HepG2 (cell line): ENCODE measurements around the gene VTN. TPM values are rescaled to one million over a fixed set of nuclear protein-coding genes. Genes with fewer than 3 reads are reported as not detected.

Experiments used
- ATAC-seq: fragments of 200-7000 bp; cut with Tn5 transposase; 3 replicates; pipeline ENCODE4 v1.9.1; 2020; ENCODE audit warnings: mild to moderate bottlenecking, moderate library complexity
- BruUV-seq: library from RNA; stranded (reverse); fragments of 400-500 nt; replicated peaks from 2 replicates; lab custom pipeline; 2021; lab: Mats Ljungman, UMichigan
- CTCF ChIA-PET: fragments of 300-600 bp; formaldehyde crosslinking; extraction: SDS; loops from one replicate; lab custom pipeline; 2021; ENCODE audit warnings: low total read pairs, inconsistent platforms, low intra/inter-chr PET ratio; lab: Yijun Ruan, JAX
- POLR2A ChIA-PET: fragments of 350-600 bp; sonication (Branson Sonifier 250); formaldehyde crosslinking; loops from one replicate; lab custom pipeline; 2020; ENCODE audit warnings: antibody characterized with exemption, inconsistent platforms; lab: Yijun Ruan, JAX
- DNase-seq: peaks from one replicate; pipeline ENCODE4 v3.0.0-alpha.2; 2015; ENCODE audit warnings: low spot score
- FAIRE-seq: peaks from 3 replicates; lab custom pipeline; 2011; peaks lifted over from hg19 to GRCh38; lab: Jason Lieb, UNC
- H2AFZ ChIP-seq: one replicate; pipeline ENCODE4 v1.6.1; 2011; ENCODE audit warnings: low read length, inconsistent platforms
- H3K27ac ChIP-seq: fragments of 300-600 bp; 3 replicates; pipeline ENCODE4 v1.8.0; 2011; ENCODE audit warnings: mixed run types, mild to moderate bottlenecking, mixed read lengths, low read length, inconsistent platforms; ENCODE audit not compliant: insufficient read depth; ENCODE audit errors: extremely low read length
- H3K27me3 ChIP-seq, 2 experiments: fragments of 200-600 bp in 1 of 2; 2 replicates in 1 of 2; 3 replicates in 1 of 2; pipeline versions ENCODE4 v1.6.0 to v1.8.0; 2011; ENCODE audit warnings: low read length in 2 of 2, mild to moderate bottlenecking in 2 of 2, moderate library complexity in 2 of 2, inconsistent platforms in 1 of 2; ENCODE audit not compliant: insufficient read depth in 2 of 2, control insufficient read depth in 1 of 2
- H3K36me3 ChIP-seq, 2 experiments: fragments of 200-600 bp in 1 of 2; replicated peaks in 1 of 2; 2 replicates in 1 of 2; 3 replicates in 1 of 2; pipeline versions ENCODE4 v1.5.1 to v1.8.0; 2011; ENCODE audit warnings: low read length in 2 of 2, inconsistent platforms in 1 of 2; ENCODE audit not compliant: insufficient read depth in 2 of 2, control insufficient read depth in 1 of 2
- H3K4me1 ChIP-seq: 2 replicates; pipeline ENCODE4 v1.5.1; 2012; ENCODE audit warnings: low read length, inconsistent platforms; ENCODE audit not compliant: insufficient read depth
- H3K4me2 ChIP-seq: 2 replicates; pipeline ENCODE4 v1.6.0; 2011; ENCODE audit warnings: low read depth, low read length, inconsistent platforms
- H3K4me3 ChIP-seq, 3 experiments: fragments of 200-600 bp in 1 of 3; sonication (generic), shearing (Covaris generic) in 1 of 3; replicated peaks in 1 of 3; 2 replicates each; pipeline ENCODE4 v1.5.1; 2011 to 2016; ENCODE audit warnings: low read length in 3 of 3, inconsistent platforms in 2 of 3, low read depth in 2 of 3, mild to moderate bottlenecking in 2 of 3, control low read depth in 1 of 3, mixed read lengths in 1 of 3; ENCODE audit not compliant: insufficient read depth in 1 of 3
- H3K79me2 ChIP-seq: one replicate; pipeline ENCODE4 v1.6.1; 2011; ENCODE audit warnings: low read length, inconsistent platforms; ENCODE audit not compliant: insufficient read depth
- H3K9ac ChIP-seq: 2 replicates; pipeline ENCODE4 v1.6.0; 2011; ENCODE audit warnings: mild to moderate bottlenecking, low read depth, low read length, inconsistent platforms; ENCODE audit not compliant: insufficient read depth
- H3K9me3 ChIP-seq: 2 replicates; pipeline ENCODE4 v1.5.1; 2012; ENCODE audit warnings: mild to moderate bottlenecking, low read length
- H4K20me1 ChIP-seq: 2 replicates; pipeline ENCODE4 v1.6.0; 2011; ENCODE audit warnings: inconsistent platforms, mild to moderate bottlenecking, low read length, moderate library complexity; ENCODE audit not compliant: insufficient read depth
- ADNP ChIP-seq: sonication (generic); formaldehyde crosslinking; IDR thresholded peaks from 2 replicates; pipeline ENCODE4 v1.4.0; 2020; ENCODE audit warnings: missing genetic modification reagents
- ARID2 ChIP-seq: sonication (generic); formaldehyde crosslinking; IDR thresholded peaks from 2 replicates; pipeline ENCODE4 v1.8.1; 2022; ENCODE audit warnings: mild to moderate bottlenecking, missing genetic modification reagents, borderline replicate concordance
- GFI1 ChIP-seq: sonication (generic); formaldehyde crosslinking; IDR thresholded peaks from 2 replicates; pipeline ENCODE4 v1.5.0; 2020; ENCODE audit warnings: missing genetic modification reagents, mild to moderate bottlenecking, borderline replicate concordance
- HCFC1 ChIP-seq: fragments of 150-350 bp; IDR thresholded peaks from 2 replicates; pipeline ENCODE4 v1.6.1; 2014; ENCODE audit warnings: low read depth, low read length
- HDAC2 ChIP-seq: sonication (generic); formaldehyde crosslinking; IDR thresholded peaks from 2 replicates; pipeline ENCODE4 v1.4.0; 2020; ENCODE audit warnings: missing genetic modification reagents
- HOXA5 ChIP-seq: sonication (generic); formaldehyde crosslinking; IDR thresholded peaks from 2 replicates; pipeline ENCODE4 v1.4.0; 2020; ENCODE audit warnings: missing genetic modification reagents
- KMT2A ChIP-seq: sonication (generic); formaldehyde crosslinking; IDR thresholded peaks from 2 replicates; pipeline ENCODE4 v1.4.0; 2020; ENCODE audit warnings: missing genetic modification reagents
- NRL ChIP-seq: sonication (generic); formaldehyde crosslinking; IDR thresholded peaks from 2 replicates; pipeline ENCODE4 v1.5.0; 2020; ENCODE audit warnings: missing genetic modification reagents, mild to moderate bottlenecking, moderate library complexity, borderline replicate concordance
- SP4 ChIP-seq: sonication (generic); formaldehyde crosslinking; IDR thresholded peaks from 2 replicates; pipeline ENCODE4 v1.8.1; 2023; ENCODE audit warnings: mild to moderate bottlenecking, missing genetic modification reagents
- ZBTB8A ChIP-seq: sonication (generic); formaldehyde crosslinking; IDR thresholded peaks from 2 replicates; pipeline ENCODE4 v1.4.0; 2020; ENCODE audit warnings: mild to moderate bottlenecking, low read depth, missing genetic modification reagents, borderline replicate concordance
- ZNF382 ChIP-seq: sonication (generic); formaldehyde crosslinking; IDR thresholded peaks from 2 replicates; pipeline ENCODE4 v1.5.0; 2020; ENCODE audit warnings: missing genetic modification reagents, mild to moderate bottlenecking, borderline replicate concordance
- ZNF468 ChIP-seq: sonication (generic); formaldehyde crosslinking; IDR thresholded peaks from 2 replicates; pipeline ENCODE4 v1.8.0; 2022; ENCODE audit warnings: mild to moderate bottlenecking, moderate library complexity, missing genetic modification reagents
- ZNF589 ChIP-seq: sonication (generic); formaldehyde crosslinking; conservative IDR thresholded peaks from 2 replicates; pipeline ENCODE4 v1.8.0; 2022; ENCODE audit warnings: mild to moderate bottlenecking, moderate library complexity, missing genetic modification reagents
- ZNF615 ChIP-seq: sonication (generic); formaldehyde crosslinking; IDR thresholded peaks from 2 replicates; pipeline ENCODE4 v1.5.0; 2020; ENCODE audit warnings: mild to moderate bottlenecking, missing genetic modification reagents, borderline replicate concordance
- ZNF660 ChIP-seq: sonication (generic); formaldehyde crosslinking; IDR thresholded peaks from 2 replicates; pipeline ENCODE4 v1.5.1; 2020; ENCODE audit warnings: mild to moderate bottlenecking, low read depth, missing genetic modification reagents, borderline replicate concordance
- ZNF670 ChIP-seq: sonication (generic); formaldehyde crosslinking; IDR thresholded peaks from 2 replicates; pipeline ENCODE4 v1.8.0; 2022; ENCODE audit warnings: mild to moderate bottlenecking, missing genetic modification reagents, borderline replicate concordance
- ZNF841 ChIP-seq: sonication (generic); formaldehyde crosslinking; IDR thresholded peaks from 2 replicates; pipeline ENCODE4 v1.8.1; 2023; ENCODE audit warnings: missing genetic modification reagents, borderline replicate concordance
- WGBS: methylation state at CpG from one replicate; pipeline ENCODE4 v1.1.6; 2017; ENCODE audit warnings: low lambda C conversion rate; 5-methylcytosine and 5-hydroxymethylcytosine counted together
- in situ Hi-C: cut with HindIII; loops from 2 replicates; pipeline ENCODE4 v1.10.0; 2017; ENCODE audit warnings: low pct_unique_long_range_greater_than_20kb; ENCODE audit not compliant: extremely low pct_ligation_motif_present
- intact Hi-C: fragments of 100-400 bp; cut with micrococcal nuclease; formaldehyde crosslinking; loops from one replicate; pipeline ENCODE4 v1.10.0; 2022; ENCODE audit not compliant: unreplicated experiment
- polyA plus RNA-seq, 8 experiments: library from polyadenylated mRNA; depleted of rRNA in 3 of 8; stranded (reverse) in 7 of 8; unstranded in 1 of 8; fragments of >200 nt; fragmentation: Illumina TruSeq in 4 of 8; extraction: Trizol in 4 of 8; gene quantifications; 2 replicates each; pipeline versions ENCODE4 v1.2.1 to v1.2.3, GENCODE V29; 2011 to 2016; ENCODE audit warnings: low read depth in 4 of 8, missing spikeins in 1 of 8, mixed read lengths in 1 of 8; ENCODE audit not compliant: insufficient read depth in 1 of 8
- total RNA-seq, 5 experiments: library from RNA; depleted of rRNA; stranded (reverse); fragments of >200 nt; fragmentation: Illumina TruSeq; extraction: Trizol; gene quantifications; 2 replicates each; pipeline ENCODE4 v1.2.3, GENCODE V29; 2016; ENCODE audit warnings: low read depth in 1 of 5
- TF ChIP-seq, protein P1 (sequence below): sonication (generic); formaldehyde crosslinking; IDR thresholded peaks from 2 replicates; pipeline ENCODE4 v1.4.0; 2020; ENCODE audit warnings: missing genetic modification reagents, mild to moderate bottlenecking, borderline replicate concordance
- TF ChIP-seq, protein P2 (sequence below): sonication (generic); formaldehyde crosslinking; IDR thresholded peaks from 2 replicates; pipeline ENCODE4 v1.5.0; 2020; ENCODE audit warnings: missing genetic modification reagents, mild to moderate bottlenecking, borderline replicate concordance
- TF ChIP-seq, protein P3 (sequence below): sonication (generic); formaldehyde crosslinking; IDR thresholded peaks from 2 replicates; pipeline ENCODE4 v1.4.0; 2020; ENCODE audit warnings: low read depth, mild to moderate bottlenecking, missing genetic modification reagents

The VTN gene
- total and polyA plus RNA-seq, 2 of the 13 experiments (the other 11 are each of a cell fraction or from before 2014, with no cell fraction given) = 108 to 131 TPM

DNA sequence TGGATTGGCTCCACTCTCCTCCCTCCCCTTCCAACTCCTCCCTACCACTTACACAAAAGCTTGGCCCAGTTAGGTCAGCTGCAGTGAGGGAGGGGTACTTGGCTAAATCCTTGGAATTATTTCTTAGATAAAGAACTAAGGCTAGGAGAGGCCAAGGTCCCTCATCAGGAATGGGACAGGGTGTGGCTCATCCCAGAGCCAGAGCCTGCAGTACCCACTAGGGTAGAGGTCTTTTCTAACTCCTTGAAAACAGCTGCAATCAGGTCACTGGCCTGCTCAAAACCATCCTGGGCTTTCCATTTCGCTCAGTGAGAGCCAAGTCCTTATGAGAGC lies 37.8 kb upstream of the VTN start:
- no peak overlapping the region for H3K4me2 ChIP-seq
- in situ Hi-C loops (no loop called here), intact Hi-C loops (no loop called here)
- peaks cover 13% of the 10 kb centered on the region for H3K79me2 ChIP-seq
- no peaks in the 10 kb centered on the region; a peak in 1 of 5 replicates for H3K27me3 ChIP-seq
- FAIRE-seq (no peak), DNase-seq (no peak), ATAC-seq (no peak)
- CTCF ChIA-PET = no interaction called here
- no peaks in the 10 kb centered on the region for H4K20me1 ChIP-seq
- no TSS peak for BruUV-seq
- POLR2A ChIA-PET = interaction anchor here (0.8 to 1.6 kb wide), 3 partner anchors 9 to 37 kb away, joined by 3 to 6 read pairs (median 3); partner anchors contain the start of gene VTN
- 100% methylated on average over 1 of the region's 1 CpG for WGBS
- H3K9me3 ChIP-seq = no peaks in the 10 kb centered on the region
- H3K4me3 ChIP-seq = no peak overlapping the region
- no peak overlapping the region for H2AFZ ChIP-seq
- no peak overlapping the region for H3K9ac ChIP-seq
- peaks cover 3 to 8% of the 10 kb centered on the region in 2 experiments; a peak in 4 of 5 replicates for H3K36me3 ChIP-seq
- H3K4me1 ChIP-seq = peaks cover 27% of the 10 kb centered on the region
- H3K27ac ChIP-seq = no peak overlapping the region
- TF ChIP-seq ZNF382 (CRISPR knock-in tag) = no peak
- no peak for TF ChIP-seq ZNF468
- no peak for TF ChIP-seq ZNF660 (CRISPR knock-in tag)
- no peak for TF ChIP-seq ADNP (CRISPR knock-in tag)
- TF ChIP-seq HOXA5 = no peak
- no peak for TF ChIP-seq ZBTB8A
- TF ChIP-seq GFI1 (CRISPR knock-in tag) = no peak
- TF ChIP-seq KMT2A (CRISPR knock-in tag) = no peak
- no peak for TF ChIP-seq ZNF589 (CRISPR knock-in tag)
- TF ChIP-seq, protein P1, sequence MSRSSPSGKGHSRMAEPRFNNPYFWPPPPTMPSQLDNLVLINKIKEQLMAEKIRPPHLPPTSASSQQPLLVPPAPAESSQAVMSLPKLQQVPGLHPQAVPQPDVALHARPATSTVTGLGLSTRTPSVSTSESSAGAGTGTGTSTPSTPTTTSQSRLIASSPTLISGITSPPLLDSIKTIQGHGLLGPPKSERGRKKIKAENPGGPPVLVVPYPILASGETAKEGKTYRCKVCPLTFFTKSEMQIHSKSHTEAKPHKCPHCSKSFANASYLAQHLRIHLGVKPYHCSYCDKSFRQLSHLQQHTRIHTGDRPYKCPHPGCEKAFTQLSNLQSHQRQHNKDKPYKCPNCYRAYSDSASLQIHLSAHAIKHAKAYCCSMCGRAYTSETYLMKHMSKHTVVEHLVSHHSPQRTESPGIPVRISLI (CRISPR knock-in tag) = no peak
- TF ChIP-seq SP4 = no peak
- TF ChIP-seq ARID2 = no peak
- no peak for TF ChIP-seq ZNF841 (CRISPR knock-in tag)
- no peak for TF ChIP-seq ZNF615 (CRISPR knock-in tag)
- no peak for TF ChIP-seq HDAC2
- TF ChIP-seq, protein P2, sequence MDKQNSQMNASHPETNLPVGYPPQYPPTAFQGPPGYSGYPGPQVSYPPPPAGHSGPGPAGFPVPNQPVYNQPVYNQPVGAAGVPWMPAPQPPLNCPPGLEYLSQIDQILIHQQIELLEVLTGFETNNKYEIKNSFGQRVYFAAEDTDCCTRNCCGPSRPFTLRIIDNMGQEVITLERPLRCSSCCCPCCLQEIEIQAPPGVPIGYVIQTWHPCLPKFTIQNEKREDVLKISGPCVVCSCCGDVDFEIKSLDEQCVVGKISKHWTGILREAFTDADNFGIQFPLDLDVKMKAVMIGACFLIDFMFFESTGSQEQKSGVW (CRISPR knock-in tag) = no peak
- TF ChIP-seq, protein P3, sequence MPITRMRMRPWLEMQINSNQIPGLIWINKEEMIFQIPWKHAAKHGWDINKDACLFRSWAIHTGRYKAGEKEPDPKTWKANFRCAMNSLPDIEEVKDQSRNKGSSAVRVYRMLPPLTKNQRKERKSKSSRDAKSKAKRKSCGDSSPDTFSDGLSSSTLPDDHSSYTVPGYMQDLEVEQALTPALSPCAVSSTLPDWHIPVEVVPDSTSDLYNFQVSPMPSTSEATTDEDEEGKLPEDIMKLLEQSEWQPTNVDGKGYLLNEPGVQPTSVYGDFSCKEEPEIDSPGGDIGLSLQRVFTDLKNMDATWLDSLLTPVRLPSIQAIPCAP = no peak
- TF ChIP-seq NRL (CRISPR knock-in tag) = no peak
- TF ChIP-seq HCFC1 = no peak
- TF ChIP-seq ZNF670 (CRISPR knock-in tag) = no peak
